ENCODE measurements around the gene POLR1G. TPM values are rescaled to one million over a fixed set of nuclear protein-coding genes. Genes with fewer than 3 reads are reported as not detected.

Gene POLR1G
- total RNA-seq (2014; rRNA removed; shearing (Covaris generic)): 11.1 and 13.4 TPM in 2 replicates

GRCh38 chr19:45406226-45407090, at the start of gene POLR1G:
Gene POLR1G, plus strand, starts transcription at chr19:45406644. Its CDS starts 53 bp downstream, at chr19:45406697.
- peak; percentile 89 for DNase-seq (ENCODE audit: low read depth)

DNA sequence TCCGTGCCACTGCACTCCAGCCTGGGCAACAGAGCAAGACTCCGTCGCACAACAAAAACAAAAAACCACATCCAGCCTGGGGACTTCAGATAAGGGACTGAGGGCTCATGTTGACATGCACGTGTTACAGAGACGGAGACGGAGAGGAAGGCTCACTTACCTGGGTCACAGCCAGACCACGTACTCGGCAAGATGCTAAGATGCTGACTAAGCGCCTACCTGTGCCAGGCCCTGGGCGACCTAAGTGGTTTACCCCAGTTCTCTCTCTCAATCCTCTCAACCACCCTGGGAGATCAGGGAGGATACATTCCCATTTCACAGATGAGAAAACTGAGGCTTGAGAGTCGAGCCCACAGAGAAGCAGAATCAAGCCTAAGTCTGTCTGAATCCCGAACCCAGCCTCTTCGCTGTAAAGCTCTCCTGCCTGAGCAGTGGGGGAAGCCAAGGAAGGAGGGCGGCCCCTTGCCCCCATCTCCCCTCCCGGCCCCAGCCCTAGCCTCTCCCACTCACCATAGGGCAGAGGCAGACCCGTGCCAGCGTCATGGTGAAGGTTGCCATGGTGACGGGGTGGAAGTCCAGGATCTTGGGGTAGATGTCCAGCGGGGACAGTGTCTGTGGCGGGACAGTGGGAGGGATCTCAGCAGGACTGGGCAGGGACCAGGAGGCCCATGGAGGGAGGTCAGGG, 49.5 kb upstream of the POLR1G start:
- no peak for DNase-seq (ENCODE audit: low read depth)

DNA sequence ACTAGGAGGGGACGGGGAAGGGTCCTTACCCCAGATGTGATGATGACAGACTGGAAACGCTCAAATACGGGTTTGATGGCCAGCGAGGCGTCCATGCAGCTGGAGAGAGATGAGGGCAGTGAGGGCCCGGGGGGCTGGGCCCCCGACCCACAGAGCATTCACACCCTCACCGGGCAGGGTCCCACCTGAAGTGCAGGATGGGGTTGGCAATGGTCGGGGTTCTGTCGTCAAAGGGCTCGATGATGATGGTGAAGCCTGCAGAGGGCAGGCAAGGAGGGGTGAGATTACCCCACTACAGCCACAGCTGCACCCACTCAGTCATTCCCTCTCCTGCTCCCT, 49.0 kb upstream of the POLR1G start:
- DNase-seq (ENCODE audit: low read depth): no peak

- no peak for DNase-seq (ENCODE audit: low read depth)
These were observed 48.1 kb upstream of the POLR1G start for GRCh38 chr19:45358213-45358792.

DNA sequence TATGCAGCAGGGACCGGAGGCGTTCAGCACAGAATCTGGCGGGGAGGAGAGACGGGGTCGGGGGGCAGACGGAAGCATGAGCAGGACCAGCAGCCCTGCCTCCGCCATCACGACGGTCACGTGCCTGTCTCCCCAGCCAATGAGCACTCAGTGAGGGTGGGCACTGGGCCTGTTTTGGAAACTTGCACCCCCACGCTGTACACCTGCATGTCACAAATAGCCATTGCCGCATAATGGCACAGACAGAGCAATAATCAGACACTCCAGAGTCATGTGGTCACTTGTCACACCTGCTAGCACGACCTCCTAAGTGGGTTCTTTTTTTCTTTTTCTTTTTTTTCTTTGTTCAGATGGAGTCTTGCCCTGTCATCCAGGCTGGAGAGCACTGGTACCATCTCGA, 44.8 kb upstream of the POLR1G start:
- no peak for DNase-seq (ENCODE audit: low read depth)

DNA sequence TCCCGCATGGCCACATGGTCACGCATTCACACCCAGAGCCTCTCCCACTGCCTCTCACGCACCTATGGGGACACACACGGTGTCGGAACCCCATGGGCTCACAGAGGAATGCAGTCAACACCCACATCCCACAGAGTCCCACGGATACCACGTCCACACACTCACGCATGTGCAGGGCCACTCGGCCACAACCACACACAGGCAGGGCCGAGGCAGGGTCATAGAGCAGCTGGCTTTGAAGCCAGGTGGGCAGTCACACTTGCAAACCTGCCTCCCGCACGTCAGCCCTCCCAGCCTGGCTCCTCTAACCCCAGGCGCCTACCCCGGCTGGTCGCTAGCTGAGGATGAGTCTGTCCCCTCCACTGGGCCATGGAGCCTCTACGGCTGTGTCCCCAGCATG, 44.2 kb upstream of the POLR1G start:
- DNase-seq (ENCODE audit: low read depth): no peak

DNA sequence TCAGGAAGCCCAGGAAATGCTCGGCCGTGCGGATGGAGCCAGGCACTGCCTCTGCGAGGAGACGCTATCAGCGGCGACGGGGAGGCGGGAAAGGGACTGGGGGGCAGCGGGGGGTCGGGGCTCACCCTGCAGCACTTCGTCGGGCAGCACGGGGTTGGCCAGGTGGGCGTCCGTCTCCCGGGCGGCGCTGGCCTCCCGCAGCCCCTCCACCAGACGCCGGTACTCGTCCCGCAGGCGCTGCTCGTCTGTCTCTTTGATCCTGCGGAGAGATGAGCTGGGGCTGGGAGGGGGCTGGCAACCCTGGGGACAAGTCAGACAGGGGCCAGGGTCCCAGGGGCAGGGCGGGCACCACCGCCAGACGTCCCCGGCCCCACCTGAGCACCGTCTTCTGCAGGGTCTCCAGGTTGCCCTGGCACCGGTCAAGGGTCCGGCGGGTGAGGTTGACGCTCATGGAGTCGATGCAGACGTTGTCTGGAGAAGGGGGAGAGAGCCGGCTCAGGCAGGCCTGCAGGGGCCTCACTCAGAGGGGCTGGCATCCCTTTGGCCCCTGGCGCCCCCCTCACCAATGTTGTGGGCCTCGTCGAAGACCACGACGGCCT, 42.5 kb upstream of the POLR1G start:
- no peak for DNase-seq (ENCODE audit: low read depth)

DNA sequence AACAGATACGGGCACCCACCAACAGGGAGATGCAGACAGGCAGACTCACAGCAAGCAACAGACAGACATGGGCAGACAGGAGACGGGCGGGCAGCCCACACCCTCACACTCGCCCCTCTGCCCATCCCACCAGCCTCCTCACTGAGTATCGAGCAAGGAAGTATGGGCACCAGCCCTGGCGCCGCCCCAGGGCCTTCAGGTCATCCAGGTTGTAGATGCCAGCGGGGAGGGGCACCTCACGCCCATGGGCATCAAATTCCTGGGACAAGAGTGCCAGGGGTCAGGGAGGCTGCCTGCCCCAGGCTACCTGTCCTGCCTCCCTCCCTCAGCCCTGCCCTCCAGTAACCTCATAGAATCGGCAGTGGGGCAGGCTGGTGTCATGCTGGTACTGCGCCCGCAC, 41.7 kb upstream of the POLR1G start:
- no peak for DNase-seq (ENCODE audit: low read depth)

- DNase-seq (ENCODE audit: low read depth): no peak
These were observed 38.3 kb upstream of the POLR1G start for GRCh38 chr19:45368127-45368526.

DNA sequence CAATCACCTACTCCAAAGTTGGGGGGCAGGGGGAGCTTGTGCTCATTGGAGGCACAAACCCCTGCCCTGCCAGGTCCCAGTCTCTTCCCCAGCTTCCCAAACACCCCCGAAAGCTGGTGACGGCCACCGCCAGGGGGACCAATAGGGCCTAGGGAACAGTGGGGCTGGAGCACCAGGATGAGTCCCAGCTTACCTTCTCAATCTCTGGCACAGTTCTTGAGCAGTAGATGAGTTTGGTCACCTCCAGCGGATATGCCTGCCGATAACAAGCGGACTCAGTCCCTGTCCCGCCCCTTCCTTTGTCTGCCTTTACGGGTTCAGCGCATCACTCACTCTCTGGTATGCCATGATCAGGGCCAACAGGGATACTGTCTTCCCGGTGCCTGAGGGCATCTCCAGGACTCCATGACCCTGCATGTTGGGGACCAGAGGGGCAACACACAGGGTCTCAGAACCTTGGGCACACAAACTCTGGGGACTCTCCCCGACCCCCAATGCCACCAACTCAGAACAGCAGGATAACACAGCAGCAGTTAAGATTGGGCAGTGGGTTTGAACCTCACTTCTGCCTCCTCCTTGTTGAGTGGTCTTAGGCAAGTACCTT, 37.6 kb upstream of the POLR1G start:
- peak; percentile 50 for DNase-seq (ENCODE audit: low read depth)

DNA sequence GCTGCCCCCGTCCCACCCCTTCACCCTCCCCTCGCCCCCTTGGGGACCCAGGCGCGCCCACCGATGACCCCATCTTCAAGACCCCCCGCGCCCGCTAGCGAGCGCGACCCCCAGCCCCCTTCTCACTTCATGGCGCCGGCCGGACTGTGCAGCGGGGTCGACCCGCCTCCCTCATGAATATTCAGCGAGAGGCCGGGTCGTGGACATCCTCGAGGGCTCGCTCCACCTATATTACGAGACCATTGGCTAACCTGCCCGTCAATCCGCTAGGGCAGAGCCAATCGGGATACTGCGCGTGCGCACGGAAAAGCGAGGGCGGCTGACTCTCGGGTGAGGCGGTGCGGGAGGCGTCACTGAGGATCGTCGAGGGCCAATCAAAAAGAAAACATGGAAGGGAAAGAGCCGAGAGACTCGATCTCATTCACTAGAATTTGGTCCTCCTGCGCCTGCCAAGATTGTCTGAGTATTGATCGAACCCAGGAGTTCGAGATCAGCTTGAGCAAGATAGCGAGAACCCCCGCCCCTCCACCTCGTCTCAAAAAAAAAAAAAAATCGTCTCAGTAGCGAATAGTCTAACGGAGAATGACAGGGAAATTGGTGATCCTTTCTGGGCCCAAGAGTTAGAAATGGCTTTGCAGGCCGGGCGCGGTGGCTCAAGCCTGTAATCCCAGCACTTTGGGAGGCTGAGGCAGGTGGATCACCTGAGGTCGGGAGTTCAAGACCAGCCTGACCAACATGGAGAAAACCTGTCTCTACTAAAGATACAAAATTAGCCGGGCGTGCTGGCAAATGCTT, 35.8 kb upstream of the POLR1G start, which contains the start of gene ERCC2:
ERCC2 (minus strand) TSS at position 164 of the 795 bp plus-strand sequence; CDS start at position 131, 33 bp downstream.
- DNase-seq (ENCODE audit: low read depth): peak; percentile 97

DNA sequence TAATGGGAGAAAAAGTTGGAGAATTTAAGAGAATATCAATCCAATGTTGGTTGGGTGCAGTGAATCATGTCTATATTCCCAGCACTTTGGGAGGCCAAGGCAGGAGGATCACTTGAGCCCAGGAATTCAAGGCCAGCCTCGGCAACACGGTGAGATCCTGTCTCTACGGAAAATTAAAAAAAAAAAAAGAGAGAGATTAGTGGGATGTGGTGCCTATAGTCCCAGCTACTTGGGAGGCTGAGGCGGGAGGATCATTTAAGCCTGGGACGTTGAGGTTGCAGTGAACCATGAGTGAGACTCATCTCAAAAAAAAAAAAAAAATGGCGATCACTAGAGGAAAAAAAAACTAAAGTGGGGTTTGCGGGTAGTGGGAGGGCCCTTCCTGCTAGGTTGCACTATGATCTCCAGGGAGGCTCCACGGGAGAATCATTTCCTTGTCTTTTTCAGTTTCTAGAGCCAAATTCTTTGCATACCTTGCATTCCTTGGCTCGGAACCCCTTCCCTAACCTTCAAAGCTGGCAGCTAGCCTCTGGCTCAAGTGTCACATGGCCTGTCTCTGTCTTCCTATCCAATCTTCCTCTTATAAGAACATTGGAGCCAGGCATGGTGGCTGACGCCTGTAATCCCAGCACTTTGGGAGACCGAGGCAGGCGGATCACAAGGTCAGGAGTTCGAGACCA, 30.3 kb upstream of the POLR1G start:
- DNase-seq (ENCODE audit: low read depth): peak; percentile 99

GRCh38 chr19:45380107-45380506, 26.3 kb upstream of the POLR1G start:
- DNase-seq (ENCODE audit: low read depth): no peak

GRCh38 chr19:45382426-45382825, 24.0 kb upstream of the POLR1G start:
- no peak for DNase-seq (ENCODE audit: low read depth)

GRCh38 chr19:45385392-45386221, 20.8 kb upstream of the POLR1G start:
- no peak for DNase-seq (ENCODE audit: low read depth)

- DNase-seq (ENCODE audit: low read depth): peak; percentile 43
These were observed 15.1 kb upstream of the POLR1G start for GRCh38 chr19:45391346-45391745.

DNA sequence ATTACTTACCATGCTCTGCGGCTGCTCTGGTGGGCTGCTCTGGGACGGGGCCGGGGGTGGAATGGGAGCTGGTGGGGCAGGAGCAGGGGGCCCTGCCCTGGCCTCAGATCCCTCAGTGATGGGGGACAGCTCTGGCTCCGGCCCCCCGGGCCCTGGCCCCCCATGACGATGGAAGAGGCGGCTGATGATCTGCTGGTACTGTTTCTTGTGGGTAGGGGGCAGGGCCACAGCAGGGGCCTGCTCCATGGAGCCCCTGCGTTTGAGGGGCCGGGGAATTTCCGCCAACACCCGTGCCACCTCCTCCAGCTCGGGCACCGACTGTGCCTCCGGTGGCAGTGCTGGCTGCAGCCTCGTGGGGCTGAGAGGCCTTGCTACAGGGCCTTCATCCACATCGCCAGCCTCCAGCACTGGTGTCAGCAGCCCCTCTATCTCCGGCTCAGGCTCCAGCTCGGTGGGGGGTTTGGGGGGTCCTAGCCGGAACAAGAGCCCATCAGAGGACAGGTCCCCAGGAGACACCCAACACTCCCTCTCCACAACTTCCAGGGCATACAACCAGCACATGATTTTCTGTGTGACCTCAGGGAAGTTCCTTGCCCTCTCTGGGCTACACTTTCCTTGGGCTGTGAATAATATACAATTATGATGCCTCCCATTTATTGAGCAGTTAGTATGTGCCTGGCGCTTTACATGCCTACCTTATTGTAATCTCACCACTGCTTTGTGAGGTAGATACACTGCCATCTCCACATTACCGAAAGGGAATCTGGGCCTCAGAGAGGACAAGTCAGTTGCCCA, 14.4 kb upstream of the POLR1G start:
- DNase-seq (ENCODE audit: low read depth): no peak

- no peak for DNase-seq (ENCODE audit: low read depth)
These were observed 10.4 kb upstream of the POLR1G start for GRCh38 chr19:45395821-45396617.
